Central memory CD4-positive, alpha-beta T cell (primary cell): ENCODE results near the gene TIE1.
A peak's percentile ranks its signal among the peaks of the same experiment; 100 is the strongest.
"Not testable (repeated sequence)": the region's sequence is repeated elsewhere in the genome, so short reads cannot be mapped to it uniquely, and the experiment has no call there.

Experiments used
- DNase-seq: peaks from one replicate; pipeline ENCODE4 v3.0.0; 2022

TIE1 gene

DNA sequence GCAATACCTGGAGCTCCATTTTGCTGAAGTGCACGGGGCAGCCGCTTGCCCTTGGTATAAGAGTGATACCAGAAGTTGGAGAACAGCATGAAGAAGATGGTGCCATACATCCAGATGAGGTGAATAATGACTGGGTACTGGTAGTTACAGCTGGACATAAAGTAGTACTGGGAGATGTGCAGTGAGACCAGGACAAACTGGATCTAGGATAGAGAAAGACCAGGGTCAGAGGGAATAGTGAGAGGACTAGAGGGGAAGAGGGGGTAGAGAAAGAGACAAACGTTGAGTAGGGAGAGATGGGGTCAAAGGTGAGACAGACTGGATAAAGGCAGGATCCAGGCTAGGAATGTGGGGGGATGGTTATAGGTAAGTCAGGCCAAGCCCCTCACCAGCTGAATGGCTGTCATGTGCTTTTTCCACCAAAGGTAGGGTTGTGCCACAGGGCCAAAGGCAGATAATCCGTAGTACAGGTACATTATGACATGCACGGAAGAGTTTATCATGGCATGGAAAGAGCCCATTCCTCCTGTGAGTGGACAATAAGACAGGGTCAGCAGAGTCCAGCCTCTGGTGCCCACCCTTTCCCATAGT is 63.2 kb downstream of the TIE1 start:
- DNase-seq: no peak

DNA sequence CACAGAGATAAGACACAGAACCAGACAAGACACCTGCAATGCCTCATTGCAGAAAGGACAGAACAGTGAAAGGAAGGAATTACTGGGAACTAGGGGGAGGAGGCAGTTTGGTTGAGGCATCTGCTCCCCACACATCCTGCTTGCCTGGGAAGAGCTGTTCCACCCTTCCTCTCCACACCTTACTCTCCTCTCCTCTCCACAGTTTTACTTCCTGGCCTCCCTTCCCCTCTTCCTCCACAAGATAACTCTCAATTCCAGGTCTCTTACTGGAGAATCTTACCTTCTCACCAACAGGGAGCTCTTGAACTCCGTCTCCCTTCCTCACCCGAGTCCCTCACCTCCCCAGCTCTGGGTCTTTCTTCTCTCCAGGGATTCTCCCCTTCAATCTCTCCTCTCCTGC is 64.9 kb downstream of the TIE1 start:
- no peak for DNase-seq

DNA sequence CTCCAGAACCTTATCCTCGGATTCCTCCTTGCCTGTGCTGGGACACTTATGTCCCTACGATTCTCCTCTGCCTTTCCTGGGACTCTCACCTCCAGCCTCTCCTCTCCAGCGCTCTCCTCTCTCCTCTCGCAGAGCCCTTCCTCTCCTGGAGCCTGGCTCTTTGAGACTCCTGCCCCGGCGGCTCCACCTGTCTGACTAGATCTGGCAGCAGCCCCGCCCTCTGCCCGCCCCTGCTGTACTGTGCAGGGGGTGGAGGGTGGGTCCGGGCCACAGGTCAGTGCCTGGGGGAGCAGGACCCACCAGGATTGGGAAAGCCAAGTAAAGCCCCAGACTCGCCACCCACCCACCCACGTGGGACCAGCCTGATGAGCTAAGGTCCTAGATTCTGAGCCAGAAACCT is 65.4 kb downstream of the TIE1 start:
- no peak for DNase-seq

DNA sequence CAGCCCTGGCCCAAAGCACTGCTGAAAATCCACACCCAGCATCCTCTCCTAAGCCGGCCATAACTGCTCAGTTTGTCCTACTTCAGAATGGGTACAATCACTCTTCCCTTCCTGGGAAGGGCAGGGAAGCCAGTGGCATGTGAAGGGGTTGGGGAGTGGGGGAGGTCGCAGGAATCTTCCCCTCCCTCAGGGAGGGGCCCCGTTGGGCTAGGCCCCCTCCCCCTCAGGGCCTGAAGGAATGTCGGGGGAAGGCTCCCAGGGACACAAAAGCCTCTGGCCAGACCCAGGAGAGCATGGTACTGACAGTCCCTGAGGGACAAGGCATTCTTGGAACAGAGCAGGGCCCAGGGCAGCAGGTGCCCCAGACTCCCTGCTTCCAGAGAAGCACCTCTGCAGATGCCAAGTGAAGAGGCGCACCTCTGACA is 65.8 kb downstream of the TIE1 start:
- no peak for DNase-seq

DNA sequence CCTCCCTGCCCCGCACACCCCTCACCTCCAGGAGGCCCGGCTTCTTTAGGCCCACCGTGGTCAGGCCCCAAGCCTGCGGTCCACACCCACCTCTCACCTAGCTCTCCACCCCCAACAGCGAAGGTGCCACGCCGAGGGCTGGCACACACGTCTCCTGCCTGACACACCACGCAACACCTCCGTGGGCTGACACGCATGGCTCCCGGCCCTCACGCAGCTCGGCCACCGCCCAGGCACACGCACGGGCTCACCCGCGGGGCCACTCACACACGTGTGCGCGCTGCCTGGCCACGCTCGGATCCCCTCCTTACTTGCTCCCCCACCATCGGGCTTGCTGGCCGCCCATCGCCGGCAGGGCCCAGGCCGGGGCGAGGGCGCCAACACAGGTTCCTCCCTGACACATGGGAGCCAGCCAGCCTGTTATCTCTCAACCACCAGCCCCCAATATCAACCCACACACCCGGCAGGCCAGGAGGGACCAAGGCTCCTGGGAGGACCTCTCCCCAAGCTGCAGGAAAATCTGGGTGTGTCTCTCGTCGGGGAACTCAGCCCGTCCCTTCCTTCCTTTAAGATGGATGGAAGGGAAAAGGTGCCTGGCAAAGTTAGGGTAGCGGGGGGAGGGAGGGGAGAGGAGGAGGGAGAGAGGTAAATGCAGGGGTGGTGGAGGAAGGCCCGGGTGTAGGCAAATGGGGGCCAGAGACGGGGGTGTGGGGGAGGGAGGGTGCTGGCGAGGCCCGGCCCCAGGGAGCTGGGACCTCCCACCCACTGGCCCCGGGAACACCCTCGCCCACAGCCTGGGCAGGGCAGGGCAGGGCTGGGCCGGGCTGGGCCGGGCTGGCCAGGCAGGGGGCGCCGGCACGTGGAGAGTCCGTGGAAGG is 66.5 kb downstream of the TIE1 start:
- peak; percentile 19 for DNase-seq

DNA sequence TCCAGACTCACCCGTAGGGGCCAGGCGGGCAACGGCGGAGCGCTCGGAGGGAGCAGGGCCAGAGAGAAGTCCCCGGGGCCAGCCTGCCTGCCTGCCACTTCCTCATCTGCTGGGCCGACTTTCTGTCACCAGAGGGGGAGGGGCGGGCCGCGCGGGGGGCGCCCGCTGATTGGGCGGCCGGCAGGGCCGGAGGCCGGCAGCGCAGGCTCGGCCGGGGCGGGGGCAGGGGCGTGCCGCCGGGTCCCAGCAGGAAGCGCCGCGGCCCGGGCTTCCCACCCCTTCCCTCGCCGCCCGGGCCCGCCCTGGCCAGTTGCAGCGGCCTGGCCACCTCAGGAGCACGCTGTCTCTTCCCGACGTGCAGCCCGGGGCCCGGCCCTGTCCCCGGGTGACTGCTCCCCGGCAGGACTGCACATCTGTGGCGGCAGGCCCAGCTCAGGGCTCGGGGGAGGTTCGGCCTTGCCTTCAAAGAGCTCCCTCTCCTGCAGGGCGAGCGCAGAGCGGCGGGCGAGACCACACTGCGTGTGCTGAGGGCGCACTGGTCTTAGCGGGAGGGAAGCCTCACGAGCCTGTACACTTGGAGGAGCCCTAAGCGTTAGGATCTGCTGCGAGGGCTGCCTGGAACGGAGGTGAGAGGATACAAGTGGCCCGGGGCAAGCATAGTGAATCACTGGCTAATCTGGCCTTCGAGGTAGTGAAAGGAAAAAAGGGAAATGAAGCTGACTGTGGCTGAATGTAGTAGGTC is 67.3 kb downstream of the TIE1 start, which contains the start of gene ELOVL1:
Gene ELOVL1 (minus strand): TSS at position 108 of the 742 bp plus-strand sequence. CDS start 2,402 bp downstream, outside the sequence.
- DNase-seq: peak; percentile 66

DNA sequence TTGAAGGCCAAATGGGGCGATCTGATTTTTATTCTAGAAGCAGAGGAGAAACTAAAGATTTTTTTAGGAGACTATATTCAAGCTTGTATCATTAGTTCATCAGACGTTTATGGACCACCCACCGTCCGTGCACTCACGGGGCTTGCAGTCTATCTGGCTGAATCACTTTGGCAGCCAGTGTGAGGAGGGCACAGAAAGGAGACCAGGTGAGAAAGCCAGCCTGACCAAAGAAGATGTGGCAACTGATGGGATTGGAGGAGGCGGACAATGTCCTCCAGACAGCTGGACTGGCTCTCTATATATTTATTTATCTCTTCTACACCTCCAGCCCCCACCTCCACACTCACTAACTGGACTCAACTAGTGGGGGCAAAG is 67.9 kb downstream of the TIE1 start:
- no peak for DNase-seq

DNA sequence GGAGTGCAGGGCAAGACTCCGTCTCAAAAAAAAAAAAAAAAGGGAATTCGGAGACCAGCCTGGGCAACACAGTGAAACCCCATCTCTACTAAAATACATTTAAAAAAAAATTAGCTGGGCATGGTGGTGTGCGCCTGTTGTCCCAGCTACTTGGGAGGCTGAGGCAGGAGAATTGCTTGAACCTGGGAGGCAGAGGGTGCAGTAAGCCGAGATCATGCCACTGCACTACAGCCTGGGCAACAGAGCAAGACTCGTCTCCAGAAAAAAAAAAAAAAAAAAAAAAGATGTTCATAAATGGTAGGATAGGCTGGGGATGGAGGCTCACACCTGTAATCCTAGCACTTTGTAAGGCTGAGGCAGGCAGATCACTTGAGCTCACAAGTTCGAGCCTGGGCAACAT is 69.0 kb downstream of the TIE1 start:
- not testable (repeated sequence) for DNase-seq

DNA sequence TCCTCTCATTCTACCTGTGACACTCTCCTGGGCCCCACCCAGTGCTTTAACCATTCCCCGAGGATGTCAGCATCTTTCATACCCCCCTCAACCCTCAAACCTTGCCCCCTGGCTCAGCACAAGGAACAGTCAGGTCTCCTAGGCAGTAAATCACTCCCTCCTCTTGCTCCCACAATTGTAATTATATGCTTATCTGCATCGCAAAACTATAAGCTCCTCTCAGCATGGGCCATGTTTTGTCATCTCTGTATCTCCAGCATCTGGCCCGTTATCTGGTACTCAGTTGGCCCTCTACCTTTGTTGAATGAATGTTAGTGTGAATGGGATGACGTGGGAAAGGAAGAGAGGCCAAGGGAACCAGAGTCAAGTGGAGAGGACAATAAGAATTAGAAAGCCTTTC is 69.8 kb downstream of the TIE1 start:
- DNase-seq: no peak

DNA sequence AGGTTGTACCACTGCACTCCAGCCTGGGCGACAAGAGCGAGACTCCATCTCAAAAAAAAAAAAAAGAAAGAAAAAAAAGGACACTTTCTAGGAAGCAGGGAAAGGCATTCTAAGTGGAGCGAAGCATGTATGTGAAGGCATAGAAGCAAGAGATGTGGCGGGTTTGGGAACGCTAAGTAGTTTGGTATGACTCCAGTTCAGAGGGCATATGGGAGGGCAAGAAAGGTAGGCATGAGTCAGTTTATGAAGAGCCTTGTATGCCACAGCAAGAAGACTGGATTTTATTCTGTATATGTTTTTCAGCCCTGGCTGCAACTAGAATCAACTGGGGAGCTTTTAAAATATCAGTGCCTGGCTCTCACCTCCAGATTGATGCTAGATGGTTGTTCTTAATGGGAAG is 71.4 kb downstream of the TIE1 start:
- DNase-seq: no peak
